ENCODE measurements around the gene C11orf87.

DNA sequence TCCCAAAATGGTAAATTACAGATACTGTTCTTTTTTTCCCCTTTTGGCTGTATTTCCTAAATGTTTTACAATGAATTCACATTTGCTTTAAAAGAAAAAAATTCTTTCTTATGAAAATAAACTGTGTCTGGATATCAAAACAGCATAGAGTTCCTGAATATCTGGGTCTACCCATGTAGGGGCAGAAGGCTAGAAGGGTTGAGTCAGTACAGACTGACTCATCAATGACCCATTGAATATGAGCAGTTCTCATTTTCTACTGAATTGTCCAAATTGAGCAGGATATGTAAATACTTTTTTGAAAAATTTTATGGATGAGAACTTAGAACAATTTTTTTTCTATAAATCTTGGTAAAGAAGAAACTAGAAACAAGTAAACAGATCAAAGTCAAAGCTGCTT, 16.3 kb upstream of the C11orf87 start:
- TF ChIP-seq CTCF (IDR thresholded peaks at IDR 0.05) (no peak), POLR2A (IDR thresholded peaks at IDR 0.05) (no peak)

Data from Peyer's patch (tissue), 4 donors.